Osteoblast (primary cell): ENCODE results near the gene BLVRB. TPM values are rescaled to one million over a fixed set of nuclear protein-coding genes. Genes with fewer than 3 reads are reported as not detected.
A peak's percentile ranks its signal among the peaks of the same experiment; 100 is the strongest.
"Not testable (repeated sequence)": the region's sequence is repeated elsewhere in the genome, so short reads cannot be mapped to it uniquely, and the experiment has no call there.

Experiments used
- DNase-seq: peaks from one replicate; pipeline ENCODE4 v3.0.0; 2011; ENCODE audit warnings: low spot score, mixed read lengths; ENCODE audit not compliant: insufficient read length; ENCODE audit errors: missing footprints
- H2AFZ ChIP-seq: 2 replicates; pipeline ENCODE4 v1.6.0; 2011; ENCODE audit warnings: mild to moderate bottlenecking, low read length
- H3K27ac ChIP-seq: 2 replicates; pipeline ENCODE4 v1.5.1; 2011; ENCODE audit warnings: mild to moderate bottlenecking, low read depth, low read length, moderate library complexity
- H3K27me3 ChIP-seq: 2 replicates; pipeline ENCODE4 v1.6.0; 2012; ENCODE audit warnings: mild to moderate bottlenecking, control low read depth, inconsistent platforms, low read length, moderate library complexity; ENCODE audit not compliant: insufficient read depth
- H3K36me3 ChIP-seq: 2 replicates; pipeline ENCODE4 v1.5.1; 2011; ENCODE audit warnings: mild to moderate bottlenecking, low read length, control low read depth, moderate library complexity; ENCODE audit not compliant: insufficient read depth
- H3K4me1 ChIP-seq: 2 replicates; pipeline ENCODE4 v1.5.1; 2011; ENCODE audit warnings: mild to moderate bottlenecking, low read length, control low read depth, moderate library complexity; ENCODE audit not compliant: insufficient read depth
- H3K4me2 ChIP-seq: 2 replicates; pipeline ENCODE4 v1.6.0; 2011; ENCODE audit warnings: mild to moderate bottlenecking, low read length; ENCODE audit not compliant: insufficient read depth
- H3K4me3 ChIP-seq: fragments of 200-600 bp; sonication (generic); 3 replicates; pipeline ENCODE4 v1.5.1; 2012; ENCODE audit warnings: mild to moderate bottlenecking, low read length, inconsistent platforms; ENCODE audit not compliant: insufficient read depth
- H3K79me2 ChIP-seq: 2 replicates; pipeline ENCODE4 v1.6.0; 2012; ENCODE audit warnings: mild to moderate bottlenecking, low read length, control low read depth, inconsistent platforms; ENCODE audit not compliant: insufficient read depth
- H3K9me3 ChIP-seq: 2 replicates; pipeline ENCODE4 v1.5.1; 2011; ENCODE audit warnings: low read depth, low read length, control low read depth
- H4K20me1 ChIP-seq: 2 replicates; pipeline ENCODE4 v1.6.0; 2012; ENCODE audit warnings: mild to moderate bottlenecking, low read length, control low read depth; ENCODE audit not compliant: insufficient read depth
- CTCF ChIP-seq: IDR thresholded peaks from 2 replicates; pipeline ENCODE4 v1.5.1; 2011; ENCODE audit warnings: mild to moderate bottlenecking, low read depth, low read length, moderate library complexity; ENCODE audit errors: extremely low read depth
- total RNA-seq: library from RNA; depleted of rRNA; stranded (reverse); fragments of >200 nt; gene quantifications from 2 replicates; pipeline ENCODE4 v1.2.3, GENCODE V29; 2012

The BLVRB gene
- total RNA-seq, 1 donor = 82.2 TPM

GRCh38 chr19:40466219-40466984, 857 bp upstream of the BLVRB start:
- H3K36me3 ChIP-seq = no peaks in the 10 kb centered on the region
- peak overlapping the region; percentile 81 for H3K4me2 ChIP-seq
- H3K27ac ChIP-seq = no peak overlapping the region
- no peaks in the 10 kb centered on the region for H3K79me2 ChIP-seq
- peak overlapping the region; percentile 82 for H3K4me3 ChIP-seq
- H2AFZ ChIP-seq = peak overlapping the region; percentile 51
- H4K20me1 ChIP-seq = no peaks in the 10 kb centered on the region
- DNase-seq = peak; percentile 66
- peaks cover 22% of the 10 kb centered on the region for H3K4me1 ChIP-seq
- no peak for TF ChIP-seq CTCF
- H3K27me3 ChIP-seq = peaks cover 13% of the 10 kb centered on the region
- H3K9me3 ChIP-seq = no peaks in the 10 kb centered on the region

GRCh38 chr19:40465025-40465556, 454 bp downstream of the BLVRB start:
- TF ChIP-seq CTCF = no peak
- peak overlapping the region; percentile 84 for H2AFZ ChIP-seq
- H3K36me3 ChIP-seq = no peaks in the 10 kb centered on the region
- H3K9me3 ChIP-seq = no peaks in the 10 kb centered on the region
- peak; percentile 89 for DNase-seq
- no peaks in the 10 kb centered on the region for H3K79me2 ChIP-seq
- H3K4me3 ChIP-seq = peak overlapping the region; percentile 82
- peaks cover 22% of the 10 kb centered on the region for H3K4me1 ChIP-seq
- peak overlapping the region; percentile 81 for H3K4me2 ChIP-seq
- H3K27me3 ChIP-seq = peaks cover 13% of the 10 kb centered on the region
- peak overlapping the region; percentile 87 for H3K27ac ChIP-seq
- no peaks in the 10 kb centered on the region for H4K20me1 ChIP-seq

- TF ChIP-seq CTCF = peak; percentile 82
Observed at GRCh38 chr19:40464059-40465024, 1.2 kb downstream of the BLVRB start.

GRCh38 chr19:40463587-40464037, 1.9 kb downstream of the BLVRB start:
- Histone ChIP-seq H3K27me3 (peaks cover 13% of the 10 kb centered on the region), H3K4me1 (peaks cover 22% of the 10 kb centered on the region), H3K4me2 (peak overlapping the region; percentile 81), H3K27ac (peak overlapping the region; percentile 87)
- not testable (repeated sequence) for H4K20me1 ChIP-seq, H3K9me3 ChIP-seq, DNase-seq, H3K4me3 ChIP-seq, H2AFZ ChIP-seq, H3K79me2 ChIP-seq, H3K36me3 ChIP-seq

More at GRCh38 chr19:40464059-40465024, 1.2 kb downstream of the BLVRB start:
- H3K79me2 ChIP-seq = peaks cover 2% of the 10 kb centered on the region
- H3K27ac ChIP-seq = peak overlapping the region; percentile 87
- H3K36me3 ChIP-seq = no peaks in the 10 kb centered on the region
- H4K20me1 ChIP-seq = no peaks in the 10 kb centered on the region
- peaks cover 22% of the 10 kb centered on the region for H3K4me1 ChIP-seq
- peak overlapping the region; percentile 81 for H3K4me2 ChIP-seq
- H3K4me3 ChIP-seq = peak overlapping the region; percentile 82
- no peaks in the 10 kb centered on the region for H3K9me3 ChIP-seq
- H2AFZ ChIP-seq = peak overlapping the region; percentile 35
- H3K27me3 ChIP-seq = peaks cover 13% of the 10 kb centered on the region
- peak; percentile 97 for DNase-seq
